GM12864 (cell line): ENCODE data around the gene MACROD2.

ENCODE experiments used
- DNase-seq: peaks from one replicate; pipeline ENCODE4 v3.0.0-alpha.2; 2011; ENCODE audit warnings: low read depth
- H3K4me3 ChIP-seq: 2 replicates; pipeline ENCODE4 v1.5.1; 2011; ENCODE audit warnings: mild to moderate bottlenecking, low read depth, low read length, control low read depth
- CTCF ChIP-seq: IDR thresholded peaks from 2 replicates; pipeline ENCODE4 v1.5.1; 2011; ENCODE audit warnings: low read depth, mild to moderate bottlenecking, moderate library complexity, low read length, control low read depth, inconsistent platforms; ENCODE audit errors: missing control alignments

The MACROD2 gene

GRCh38 chr20:14093652-14094051 is 98.3 kb downstream of the MACROD2 start:
- no peak overlapping the region for H3K4me3 ChIP-seq
- no peak for DNase-seq
- TF ChIP-seq CTCF: no peak

- H3K4me3 ChIP-seq: no peak overlapping the region
These were observed 102.9 kb downstream of the MACROD2 start for GRCh38 chr20:14098261-14098660.

GRCh38 chr20:14113416-14113815 is 118.1 kb downstream of the MACROD2 start:
- no peak overlapping the region for H3K4me3 ChIP-seq
- no peak for DNase-seq
- TF ChIP-seq CTCF: no peak

More at GRCh38 chr20:14098261-14098660, 102.9 kb downstream of the MACROD2 start:
- TF ChIP-seq CTCF: no peak
- DNase-seq: no peak

- no peak for TF ChIP-seq CTCF
- no peak overlapping the region for H3K4me3 ChIP-seq
- no peak for DNase-seq
These were observed 118.9 kb downstream of the MACROD2 start for GRCh38 chr20:14114065-14114704.

GRCh38 chr20:14116037-14116436 is 120.7 kb downstream of the MACROD2 start:
- H3K4me3 ChIP-seq: no peak overlapping the region
- no peak for TF ChIP-seq CTCF
- no peak for DNase-seq

GRCh38 chr20:14117768-14118167 is 122.5 kb downstream of the MACROD2 start:
- no peak overlapping the region for H3K4me3 ChIP-seq
- no peak for DNase-seq
- TF ChIP-seq CTCF: no peak

GRCh38 chr20:14126856-14127255 is 131.5 kb downstream of the MACROD2 start:
- DNase-seq: no peak
- H3K4me3 ChIP-seq: no peak overlapping the region
- TF ChIP-seq CTCF: no peak
